HepG2 (cell line): ENCODE measurements around the gene ICAM5. TPM values are rescaled to one million over a fixed set of nuclear protein-coding genes. Genes with fewer than 3 reads are reported as not detected.

Experiments
- CENPT ChIP-seq: sonication (generic); formaldehyde crosslinking; IDR thresholded peaks from 2 replicates; pipeline ENCODE4 v1.8.0; 2022; ENCODE audit warnings: low read depth, mild to moderate bottlenecking, moderate library complexity, missing genetic modification reagents
- CSRNP2 ChIP-seq: sonication (generic); formaldehyde crosslinking; conservative IDR thresholded peaks from 2 replicates; pipeline ENCODE4 v1.8.0; 2022; ENCODE audit warnings: low read depth, missing genetic modification reagents
- FOXM1 ChIP-seq: sonication (generic); formaldehyde crosslinking; IDR thresholded peaks from 2 replicates; pipeline ENCODE4 v1.5.0; 2020; ENCODE audit warnings: missing genetic modification reagents
- GTF3A ChIP-seq: sonication (generic); formaldehyde crosslinking; conservative IDR thresholded peaks from 2 replicates; pipeline ENCODE4 v1.4.0; 2020; ENCODE audit warnings: mild to moderate bottlenecking, missing genetic modification reagents
- HNRNPK ChIP-seq: fragments of 200-400 bp; formaldehyde crosslinking; IDR thresholded peaks from 2 replicates; pipeline ENCODE4 v1.6.1; 2018; ENCODE audit warnings: low read length, low read depth, moderate library complexity, mild to moderate bottlenecking; ENCODE audit not compliant: poor library complexity, severe bottlenecking
- MAFG ChIP-seq: sonication (generic); formaldehyde crosslinking; IDR thresholded peaks from 2 replicates; pipeline ENCODE4 v1.5.1; 2020; ENCODE audit warnings: mild to moderate bottlenecking, missing genetic modification reagents
- MXI1 ChIP-seq: IDR thresholded peaks from 3 replicates; pipeline ENCODE4 v1.6.1; 2012; ENCODE audit warnings: low read depth, low read length, inconsistent platforms, borderline replicate concordance
- PRDM15 ChIP-seq: sonication (generic); formaldehyde crosslinking; IDR thresholded peaks from 2 replicates; pipeline ENCODE4 v1.4.0; 2020; ENCODE audit warnings: missing genetic modification reagents
- PREB ChIP-seq: sonication (generic); formaldehyde crosslinking; IDR thresholded peaks from 2 replicates; pipeline ENCODE4 v1.4.0; 2020; ENCODE audit warnings: missing genetic modification reagents
- SATB2 ChIP-seq: sonication (generic); formaldehyde crosslinking; IDR thresholded peaks from 2 replicates; pipeline ENCODE4 v1.5.0; 2020; ENCODE audit warnings: missing genetic modification reagents
- SRF ChIP-seq: IDR thresholded peaks from 2 replicates; pipeline ENCODE4 v1.6.1; 2011; ENCODE audit warnings: mild to moderate bottlenecking, low read depth, low read length, moderate library complexity
- ZFP91 ChIP-seq: sonication (generic); formaldehyde crosslinking; IDR thresholded peaks from 2 replicates; pipeline ENCODE4 v1.9.0; 2022; ENCODE audit warnings: missing genetic modification reagents, mild to moderate bottlenecking, borderline replicate concordance
- ZNF224 ChIP-seq: sonication (generic); formaldehyde crosslinking; IDR thresholded peaks from 2 replicates; pipeline ENCODE4 v1.5.0; 2020; ENCODE audit warnings: mild to moderate bottlenecking, missing genetic modification reagents
- ZNF292 ChIP-seq: sonication (generic); formaldehyde crosslinking; IDR thresholded peaks from 2 replicates; pipeline ENCODE4 v1.8.1; 2022; ENCODE audit warnings: mild to moderate bottlenecking, low read depth, missing genetic modification reagents, borderline replicate concordance
- ZNF562 ChIP-seq: sonication (generic); formaldehyde crosslinking; IDR thresholded peaks from 2 replicates; pipeline ENCODE4 v1.8.0; 2022; ENCODE audit warnings: missing genetic modification reagents, borderline replicate concordance
- ZNF563 ChIP-seq: sonication (generic); formaldehyde crosslinking; IDR thresholded peaks from 2 replicates; pipeline ENCODE4 v1.8.0; 2022; ENCODE audit warnings: mild to moderate bottlenecking, moderate library complexity, missing genetic modification reagents
- ZNF704 ChIP-seq: sonication (generic); formaldehyde crosslinking; IDR thresholded peaks from 2 replicates; pipeline ENCODE4 v1.8.1; 2023; ENCODE audit warnings: mild to moderate bottlenecking, inconsistent platforms, moderate library complexity, missing genetic modification reagents, borderline replicate concordance
- ZNF775 ChIP-seq: sonication (generic); formaldehyde crosslinking; IDR thresholded peaks from 2 replicates; pipeline ENCODE4 v1.4.0; 2020; ENCODE audit warnings: missing genetic modification reagents, mild to moderate bottlenecking, moderate library complexity, borderline replicate concordance
- polyA plus RNA-seq, 8 experiments: library from polyadenylated mRNA; depleted of rRNA in 3 of 8; stranded (reverse) in 7 of 8; unstranded in 1 of 8; fragments of >200 nt; fragmentation: Illumina TruSeq in 4 of 8; extraction: Trizol in 4 of 8; gene quantifications; 2 replicates each; pipeline versions ENCODE4 v1.2.1 to v1.2.3, GENCODE V29; 2011 to 2016; ENCODE audit warnings: low read depth in 4 of 8, missing spikeins in 1 of 8, mixed read lengths in 1 of 8; ENCODE audit not compliant: insufficient read depth in 1 of 8
- total RNA-seq, 5 experiments: library from RNA; depleted of rRNA; stranded (reverse); fragments of >200 nt; fragmentation: Illumina TruSeq; extraction: Trizol; gene quantifications; 2 replicates each; pipeline ENCODE4 v1.2.3, GENCODE V29; 2016; ENCODE audit warnings: low read depth in 1 of 5

ICAM5 gene
- total and polyA plus RNA-seq, 2 of the 13 experiments (the other 11 are each of a cell fraction or from before 2014, with no cell fraction given): 0.46 to 1.6 TPM

GRCh38 chr19:10334588-10335351, 45.0 kb downstream of the ICAM5 start (continued):
- peak; percentile 70; the same call in 1 of the 2 replicates for TF ChIP-seq ZFP91 (CRISPR knock-in tag)
- TF ChIP-seq CENPT (CRISPR knock-in tag): no peak
- peak; percentile 93; the same call in 1 of the 3 replicates for TF ChIP-seq MXI1
- no peak for TF ChIP-seq GTF3A (CRISPR knock-in tag)
- no peak for TF ChIP-seq SATB2 (CRISPR knock-in tag)
- no peak for TF ChIP-seq PREB (CRISPR knock-in tag)
- no peak for TF ChIP-seq ZNF562 (CRISPR knock-in tag)
- no peak for TF ChIP-seq ZNF224 (CRISPR knock-in tag)
- no peak for TF ChIP-seq FOXM1 (CRISPR knock-in tag)
- TF ChIP-seq ZNF292 (CRISPR knock-in tag): no peak; the same call in 1 of the 2 replicates
- no peak for TF ChIP-seq CSRNP2 (CRISPR knock-in tag)
- TF ChIP-seq SRF: no peak
- TF ChIP-seq ZNF563 (CRISPR knock-in tag): no peak
- no peak for TF ChIP-seq ZNF704
- TF ChIP-seq PRDM15 (CRISPR knock-in tag): peak; percentile 67; the same call in 1 of the 2 replicates
- TF ChIP-seq MAFG: no peak
- no peak for TF ChIP-seq HNRNPK
- TF ChIP-seq ZNF775 (CRISPR knock-in tag): no peak
